ENCODE results near the gene AGBL2.

Gene AGBL2

GRCh38 chr11:47626234-47626633 lies 88.9 kb downstream of the AGBL2 start:
- no peak for DNase-seq

- no peak for DNase-seq
Observed at GRCh38 chr11:47620836-47621378, 94.3 kb downstream of the AGBL2 start.

GRCh38 chr11:47617417-47617809 lies 97.8 kb downstream of the AGBL2 start:
- DNase-seq = no peak

GRCh38 chr11:47616726-47617416 lies 98.3 kb downstream of the AGBL2 start:
- DNase-seq = no peak

- DNase-seq = no peak
Observed at GRCh38 chr11:47615249-47615648, 99.9 kb downstream of the AGBL2 start.

GRCh38 chr11:47611348-47611794 lies 103.8 kb downstream of the AGBL2 start:
- DNase-seq = no peak

GRCh38 chr11:47609675-47610074 lies 105.5 kb downstream of the AGBL2 start:
- no peak for DNase-seq

Measured in NCI-H1694 treated with DMSO at 0.1 percent for 48 hours (cell line).